H1 (cell line): ENCODE measurements around the gene ADAMTS17. TPM values are rescaled to one million over a fixed set of nuclear protein-coding genes. Genes with fewer than 3 reads are reported as not detected.

Source experiments
- CTCF ChIA-PET: fragments of 300-600 bp; sonication (Branson Sonifier 250); formaldehyde crosslinking; loops from one replicate; lab custom pipeline; 2021; ENCODE audit not compliant: partially characterized antibody; lab: Charles Lee
- POLR2A ChIA-PET: fragments of 300-600 bp; sonication (Branson Sonifier 250); formaldehyde crosslinking; loops from one replicate; lab custom pipeline; 2021; ENCODE audit warnings: inconsistent platforms; ENCODE audit not compliant: partially characterized antibody; lab: Charles Lee
- DNase-seq, 2 experiments: peaks; one replicate each; pipeline versions ENCODE4 v3.0.0 to v3.0.0-alpha.2; 2010 to 2022; ENCODE audit warnings: low spot score in 2 of 2, low read depth in 1 of 2, mixed read lengths in 1 of 2
- FAIRE-seq: peaks from 2 replicates; lab custom pipeline; 2011; peaks lifted over from hg19 to GRCh38; lab: Jason Lieb, UNC
- H2AFZ ChIP-seq: 2 replicates; pipeline ENCODE4 v1.8.1; 2012; ENCODE audit warnings: low read length, inconsistent platforms
- H2AK5ac ChIP-seq: 2 replicates; pipeline ENCODE4 v1.6.1; 2013; ENCODE audit warnings: low read depth, low read length
- H2BK120ac ChIP-seq: replicated peaks from 2 replicates; pipeline ENCODE3; 2013; ENCODE audit warnings: low read depth, low read length, inconsistent platforms
- H2BK12ac ChIP-seq: 2 replicates; pipeline ENCODE4 v1.6.1; 2013; ENCODE audit warnings: low read depth, low read length
- H2BK15ac ChIP-seq: 2 replicates; pipeline ENCODE4 v1.6.1; 2013; ENCODE audit warnings: low read length
- H2BK20ac ChIP-seq: 2 replicates; pipeline ENCODE4 v1.6.1; 2013; ENCODE audit warnings: low read length
- H2BK5ac ChIP-seq: 2 replicates; pipeline ENCODE4 v1.6.1; 2013; ENCODE audit warnings: low read depth, low read length
- H3K14ac ChIP-seq: 2 replicates; pipeline ENCODE4 v1.6.1; 2013; ENCODE audit warnings: inconsistent platforms; ENCODE audit not compliant: insufficient read length
- H3K18ac ChIP-seq: 2 replicates; pipeline ENCODE4 v1.6.1; 2013; ENCODE audit warnings: low read length; ENCODE audit errors: extremely low read depth
- H3K23ac ChIP-seq: 2 replicates; pipeline ENCODE4 v1.6.1; 2013; ENCODE audit warnings: inconsistent platforms; ENCODE audit not compliant: insufficient read length
- H3K23me2 ChIP-seq: 2 replicates; pipeline ENCODE4 v1.6.1; 2013; ENCODE audit warnings: low read depth, low read length
- H3K27ac ChIP-seq: 2 replicates; pipeline ENCODE4 v1.6.1; 2011; ENCODE audit warnings: low read depth, low read length, inconsistent platforms
- H3K27me3 ChIP-seq, 4 experiments: replicated peaks in 1 of 4; 1 replicate in 1 of 4; 2 replicates in 3 of 4; pipeline versions ENCODE4 v1.6.1 to v1.8.1; 2011 to 2013; ENCODE audit warnings: low read length in 3 of 4, mild to moderate bottlenecking in 3 of 4, inconsistent platforms in 2 of 4, mixed read lengths in 2 of 4, moderate library complexity in 1 of 4; ENCODE audit not compliant: control insufficient read depth in 3 of 4, insufficient read depth in 3 of 4; ENCODE audit errors: extremely low read depth in 1 of 4
- H3K36me3 ChIP-seq, 4 experiments: 2 replicates each; pipeline versions ENCODE4 v1.6.1 to v1.8.1; 2011 to 2013; ENCODE audit warnings: mild to moderate bottlenecking in 4 of 4, low read length in 3 of 4, moderate library complexity in 2 of 4, control low read depth in 1 of 4, inconsistent platforms in 1 of 4; ENCODE audit not compliant: insufficient read depth in 4 of 4, control insufficient read depth in 2 of 4
- H3K4ac ChIP-seq: replicated peaks from 2 replicates; pipeline ENCODE3; 2013; ENCODE audit warnings: low read length, low read depth, mixed read lengths, inconsistent platforms; ENCODE audit not compliant: insufficient read length
- H3K4me1 ChIP-seq, 4 experiments: replicated peaks in 1 of 4; 1 replicate in 1 of 4; 2 replicates in 3 of 4; pipeline versions ENCODE4 v1.6.1 to v1.8.1; 2011 to 2013; ENCODE audit warnings: low read length in 3 of 4, inconsistent platforms in 2 of 4, mixed read lengths in 1 of 4; ENCODE audit not compliant: insufficient read depth in 4 of 4, control insufficient read depth in 3 of 4
- H3K4me2 ChIP-seq, 2 experiments: 2 replicates each; pipeline versions ENCODE4 v1.6.1 to v1.8.1; 2011 to 2013; ENCODE audit warnings: low read depth in 2 of 2, low read length in 2 of 2, control low read depth in 1 of 2, inconsistent platforms in 1 of 2, mild to moderate bottlenecking in 1 of 2; ENCODE audit not compliant: insufficient read depth in 1 of 2
- H3K4me3 ChIP-seq, 4 experiments: fragments of 200-600, 300-600 bp in 1 of 4; sonication (generic), shearing (Covaris generic), sonication (Bioruptor Twin) in 1 of 4; 2 replicates each; pipeline versions ENCODE4 v1.5.1 to v1.8.1; 2011 to 2016; ENCODE audit warnings: low read length in 4 of 4, low read depth in 3 of 4, control low read depth in 2 of 4, inconsistent platforms in 2 of 4, mild to moderate bottlenecking in 2 of 4, mixed read lengths in 1 of 4, moderate library complexity in 1 of 4; ENCODE audit not compliant: insufficient read depth in 2 of 4; ENCODE audit errors: extremely low read depth in 1 of 4
- H3K56ac ChIP-seq: replicated peaks from 2 replicates; pipeline ENCODE3; 2013; ENCODE audit warnings: low read depth, mild to moderate bottlenecking, mixed read lengths, low read length, inconsistent platforms; ENCODE audit not compliant: insufficient read length
- H3K79me1 ChIP-seq: 2 replicates; pipeline ENCODE4 v1.6.1; 2013; ENCODE audit warnings: low read depth, low read length, control low read depth
- H3K79me2 ChIP-seq, 2 experiments: 2 replicates each; pipeline versions ENCODE4 v1.6.1 to v1.8.1; 2012 to 2013; ENCODE audit warnings: low read length in 2 of 2, mild to moderate bottlenecking in 2 of 2, inconsistent platforms in 1 of 2; ENCODE audit not compliant: insufficient read depth in 2 of 2, control insufficient read depth in 1 of 2
- H3K9ac ChIP-seq, 4 experiments: replicated peaks in 1 of 4; 1 replicate in 1 of 4; 2 replicates in 3 of 4; pipeline versions ENCODE4 v1.6.1 to v1.8.1; 2011 to 2013; ENCODE audit warnings: low read depth in 3 of 4, low read length in 3 of 4, control low read depth in 2 of 4, mild to moderate bottlenecking in 2 of 4, moderate library complexity in 2 of 4, inconsistent platforms in 1 of 4; ENCODE audit errors: extremely low read depth in 1 of 4
- H3K9me3 ChIP-seq, 2 experiments: 2 replicates each; pipeline versions ENCODE4 v1.6.1 to v1.8.1; 2012 to 2013; ENCODE audit warnings: mild to moderate bottlenecking in 2 of 2, moderate library complexity in 2 of 2, control low read depth in 1 of 2, inconsistent platforms in 1 of 2, low read depth in 1 of 2, low read length in 1 of 2, mixed read lengths in 1 of 2; ENCODE audit not compliant: insufficient read depth in 2 of 2
- H4K20me1 ChIP-seq, 2 experiments: replicated peaks in 1 of 2; 2 replicates each; pipeline versions ENCODE3 to v1.8.1; 2011 to 2013; ENCODE audit warnings: inconsistent platforms in 2 of 2, low read length in 2 of 2, mild to moderate bottlenecking in 1 of 2; ENCODE audit not compliant: insufficient read depth in 2 of 2, control insufficient read depth in 1 of 2
- H4K5ac ChIP-seq: 2 replicates; pipeline ENCODE4 v1.6.1; 2013; ENCODE audit warnings: low read length, low read depth, mixed read lengths, inconsistent platforms; ENCODE audit not compliant: insufficient read length
- H4K8ac ChIP-seq: 2 replicates; pipeline ENCODE4 v1.8.0; 2013; ENCODE audit warnings: mild to moderate bottlenecking, moderate library complexity, low read length, inconsistent platforms; ENCODE audit not compliant: insufficient read depth; ENCODE audit errors: extremely low read depth
- H4K91ac ChIP-seq: replicated peaks from 2 replicates; pipeline ENCODE3; 2013; ENCODE audit warnings: low read length, mixed read lengths, inconsistent platforms; ENCODE audit not compliant: insufficient read length
- CBX5 ChIP-seq: fragments of 300-800, 300-1000 bp; sonication (generic); IDR thresholded peaks from 2 replicates; pipeline ENCODE4 v1.7.1; 2016; ENCODE audit warnings: antibody characterized with exemption, low read length, low read depth
- FOSL1 ChIP-seq: IDR thresholded peaks from 2 replicates; pipeline ENCODE4 v1.6.1; 2011; ENCODE audit warnings: mild to moderate bottlenecking, low read depth, low read length, moderate library complexity; ENCODE audit not compliant: insufficient read depth
- HDAC6 ChIP-seq: IDR thresholded peaks from one replicate; pipeline ENCODE4 v1.7.1; 2012; ENCODE audit warnings: low read depth, mild to moderate bottlenecking, inconsistent platforms, low read length, moderate library complexity
- KDM5A ChIP-seq: fragments of 200-600 bp; IDR thresholded peaks from 2 replicates; pipeline ENCODE4 v1.7.1; 2012; ENCODE audit warnings: mild to moderate bottlenecking, low read length, inconsistent platforms, mixed read lengths
- SIRT6 ChIP-seq: IDR thresholded peaks from one replicate; pipeline ENCODE4 v1.7.1; 2012; ENCODE audit warnings: low read length, inconsistent platforms
- WGBS, 2 experiments: shearing (Covaris generic) in 1 of 2; methylation state at CpG; one replicate each; pipeline versions ENCODE4 v1.1.6 to v1.1.7; 2013 to 2015; ENCODE audit warnings: low lambda C conversion rate in 2 of 2, mixed read lengths in 2 of 2, inconsistent platforms in 1 of 2, low coverage in 1 of 2, missing lambda C conversion rate in 1 of 2; ENCODE audit not compliant: insufficient replicate concordance in 2 of 2, insufficient coverage in 1 of 2, insufficient read length in 1 of 2; ENCODE audit errors: extremely low coverage in 1 of 2, missing lambda C conversion rate in 1 of 2; 5-methylcytosine and 5-hydroxymethylcytosine counted together
- polyA plus RNA-seq, 7 experiments: library from polyadenylated mRNA; depleted of rRNA in 3 of 7; stranded (reverse) in 5 of 7; unstranded in 2 of 7; fragments of >200 nt in 5 of 7; fragments of 200-250 nt in 2 of 7; gene quantifications; 1 replicate in 5 of 7; 2 replicates in 1 of 7; 4 replicates in 1 of 7; pipeline versions ENCODE4 v1.2.1 to v1.2.3, GENCODE V29; 2011 to 2013; ENCODE audit warnings: missing spikeins in 2 of 7, mixed read lengths in 2 of 7
- total RNA-seq: library from RNA; stranded (reverse); fragmentation: NEBNext Ultra II Directional; extraction: Animal tissue kit (Norgen Biotek cat#: 25700); gene quantifications from 2 replicates; pipeline ENCODE4 v1.2.1, GENCODE V29; 2021

Gene ADAMTS17
- total and polyA plus RNA-seq, 2 of the 8 experiments (the other 6 are each of a cell fraction or from before 2014, with no cell fraction given) = 0.51 to 1.7 TPM

DNA sequence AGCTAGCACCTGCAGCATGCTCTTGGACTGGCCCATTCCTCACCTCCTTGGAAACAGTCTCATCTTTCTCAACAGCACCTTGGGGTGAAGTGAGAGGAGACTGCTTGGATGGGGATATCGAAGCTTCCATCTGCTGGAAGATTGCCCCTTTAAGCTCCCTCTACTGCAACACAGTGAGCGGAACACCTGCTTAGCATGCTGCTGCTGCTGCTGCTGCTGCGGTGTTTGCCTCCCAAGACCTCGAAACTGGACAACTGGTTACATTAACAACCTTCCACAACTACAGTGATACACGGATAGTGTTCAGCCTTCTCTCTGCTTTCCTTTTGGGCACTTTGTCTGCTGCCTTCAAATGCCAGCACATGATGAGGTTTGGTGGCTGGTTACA lies 354.7 kb downstream of the ADAMTS17 start:
- H2BK20ac ChIP-seq = 0 out of 2 replicates have a peak overlapping the region, but pooled peaks have one; percentile 35

More for the DNA sequence above, 354.7 kb downstream of the ADAMTS17 start:
- H3K27ac ChIP-seq = no peak overlapping the region
- H3K79me1 ChIP-seq = no peaks in the 10 kb centered on the region
- no peak overlapping the region for H4K5ac ChIP-seq
- H3K14ac ChIP-seq = no peak overlapping the region
- TF ChIP-seq SIRT6 (no peak), FOSL1 (no peak), KDM5A (no peak), CBX5 (no peak), HDAC6 (no peak)
- TF ChIP-seq, all 59 proteins: peak for 0
- no peak for DNase-seq
- no peak overlapping the region for H4K91ac ChIP-seq
- H3K27me3 ChIP-seq = no peaks in the 10 kb centered on the region
- no peak overlapping the region for H2AFZ ChIP-seq
- H3K23ac ChIP-seq = no peak overlapping the region
- no peak overlapping the region for H3K18ac ChIP-seq
- H2AK5ac ChIP-seq = no peak overlapping the region
- H3K79me2 ChIP-seq = no peaks in the 10 kb centered on the region
- no peak overlapping the region for H3K4me2 ChIP-seq
- ChIA-PET POLR2A (no interaction called here), CTCF (interaction anchor here (1.6 kb wide), 1 partner anchor 15 kb away, joined by 5 read pairs; no protein-coding TSS in a partner anchor)
- H3K23me2 ChIP-seq = peaks cover 2% of the 10 kb centered on the region; the same call in 1 of the 2 replicates
- 95% methylated on average over 5 of the region's 5 CpGs; no CpG with 5 or more reads in 1 of the 2 experiments for WGBS, 2 experiments
- no peak overlapping the region for H4K8ac ChIP-seq
- no peak overlapping the region for H2BK120ac ChIP-seq
- no peak overlapping the region for H3K4me3 ChIP-seq
- no peak overlapping the region for H3K56ac ChIP-seq
- H2BK15ac ChIP-seq = 0 out of 2 replicates have a peak overlapping the region, but pooled peaks have one; percentile 2
- H3K36me3 ChIP-seq = no peaks in the 10 kb centered on the region
- peak overlapping the region; percentile 82 for H2BK12ac ChIP-seq
- no peak overlapping the region for H3K9ac ChIP-seq
- no peaks in the 10 kb centered on the region for H4K20me1 ChIP-seq
- no peak overlapping the region for H3K4ac ChIP-seq
- H2BK5ac ChIP-seq = 0 out of 2 replicates have a peak overlapping the region, but pooled peaks have one; percentile 37
- peaks cover 0 to 6% of the 10 kb centered on the region in 2 experiments; a peak in 2 of 4 replicates for H3K9me3 ChIP-seq
- no peak for FAIRE-seq
- peaks cover 12 to 23% (median 15%) of the 10 kb centered on the region in 4 experiments for H3K4me1 ChIP-seq
